AG04450 (cell line): ENCODE results near the gene SLC12A2. TPM values are rescaled to one million over a fixed set of nuclear protein-coding genes. Genes with fewer than 3 reads are reported as not detected.
A peak's percentile ranks its signal among the peaks of the same experiment; 100 is the strongest.

Experiments
- CTCF ChIA-PET: fragments of 300-600, 350-600 bp; formaldehyde crosslinking; extraction: SDS; loops from one replicate; lab custom pipeline; 2022; ENCODE audit warnings: antibody characterized with exemption, inconsistent platforms; lab: Charles Lee
- POLR2A ChIA-PET: fragments of 350-600 bp; formaldehyde crosslinking; extraction: SDS; loops from one replicate; lab custom pipeline; 2021; ENCODE audit warnings: antibody characterized with exemption, inconsistent platforms; lab: Yijun Ruan, JAX
- DNase-seq: peaks from one replicate; pipeline ENCODE4 v3.0.0-alpha.2; 2011; ENCODE audit warnings: low read depth, low spot score
- H3K27ac ChIP-seq: one replicate; pipeline ENCODE4 v1.5.1; 2012; ENCODE audit warnings: low read depth, low read length, control low read depth
- H3K27me3 ChIP-seq: one replicate; pipeline ENCODE4 v1.6.0; 2012; ENCODE audit warnings: low read length; ENCODE audit not compliant: control insufficient read depth, insufficient read depth
- H3K4me3 ChIP-seq: 2 replicates; pipeline ENCODE4 v1.5.1; 2011; ENCODE audit warnings: mild to moderate bottlenecking, low read depth, low read length, control low read depth
- H3K9me3 ChIP-seq: 2 replicates; pipeline ENCODE4 v1.5.1; 2012; ENCODE audit warnings: low read length; ENCODE audit not compliant: control insufficient read depth, insufficient read depth
- CTCF ChIP-seq: IDR thresholded peaks from 2 replicates; pipeline ENCODE4 v1.5.1; 2011; ENCODE audit warnings: low read depth, low read length, control low read depth, inconsistent platforms
- polyA plus RNA-seq: library from polyadenylated mRNA; depleted of rRNA; stranded (reverse); fragments of >200 nt; gene quantifications from 2 replicates; pipeline ENCODE4 v1.2.3, GENCODE V29; 2011

SLC12A2 gene
- polyA plus RNA-seq, 1 experiment: 10.5 TPM

- POLR2A ChIA-PET: no interaction called here
Observed at GRCh38 chr5:128228008-128228407, 144.4 kb downstream of the SLC12A2 start.

DNA sequence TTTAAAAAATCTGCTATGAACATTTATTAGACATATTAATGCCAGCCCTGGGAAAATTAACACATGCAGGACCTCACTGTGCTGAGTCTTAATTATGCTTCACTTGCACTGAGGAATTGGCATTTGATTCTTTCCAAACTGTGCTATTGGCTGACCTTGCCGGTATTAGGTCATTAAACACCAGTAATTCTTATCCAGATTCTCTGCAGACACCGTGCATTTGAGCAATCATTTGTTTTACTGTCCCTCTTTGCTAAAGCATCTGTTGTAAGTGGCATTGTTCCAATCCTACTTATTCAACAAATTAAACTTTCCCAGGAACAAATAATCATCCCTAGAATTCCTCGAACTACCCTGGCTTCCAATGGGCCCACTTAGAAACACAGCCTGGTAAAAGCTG lies 145.0 kb downstream of the SLC12A2 start:
- ChIA-PET POLR2A (no interaction called here), CTCF (interaction anchor here (1.8 kb wide), 1 partner anchor 15 kb away, joined by 5 read pairs; no protein-coding TSS in a partner anchor)
- Histone ChIP-seq H3K27ac (no peak overlapping the region), H3K27me3 (no peaks in the 10 kb centered on the region), H3K9me3 (no peaks in the 10 kb centered on the region), H3K4me3 (no peak overlapping the region)
- DNase-seq: no peak
- TF ChIP-seq CTCF: no peak

More at GRCh38 chr5:128228008-128228407, 144.4 kb downstream of the SLC12A2 start:
- Histone ChIP-seq H3K9me3 (no peaks in the 10 kb centered on the region), H3K4me3 (no peak overlapping the region), H3K27me3 (no peaks in the 10 kb centered on the region), H3K27ac (no peak overlapping the region)
- no peak for TF ChIP-seq CTCF
- DNase-seq: peak; percentile 47
- CTCF ChIA-PET: interaction anchor here (1.3 to 1.8 kb wide), 2 partner anchors 15 to 271 kb away, joined by 5 to 6 read pairs; no protein-coding TSS in a partner anchor

DNA sequence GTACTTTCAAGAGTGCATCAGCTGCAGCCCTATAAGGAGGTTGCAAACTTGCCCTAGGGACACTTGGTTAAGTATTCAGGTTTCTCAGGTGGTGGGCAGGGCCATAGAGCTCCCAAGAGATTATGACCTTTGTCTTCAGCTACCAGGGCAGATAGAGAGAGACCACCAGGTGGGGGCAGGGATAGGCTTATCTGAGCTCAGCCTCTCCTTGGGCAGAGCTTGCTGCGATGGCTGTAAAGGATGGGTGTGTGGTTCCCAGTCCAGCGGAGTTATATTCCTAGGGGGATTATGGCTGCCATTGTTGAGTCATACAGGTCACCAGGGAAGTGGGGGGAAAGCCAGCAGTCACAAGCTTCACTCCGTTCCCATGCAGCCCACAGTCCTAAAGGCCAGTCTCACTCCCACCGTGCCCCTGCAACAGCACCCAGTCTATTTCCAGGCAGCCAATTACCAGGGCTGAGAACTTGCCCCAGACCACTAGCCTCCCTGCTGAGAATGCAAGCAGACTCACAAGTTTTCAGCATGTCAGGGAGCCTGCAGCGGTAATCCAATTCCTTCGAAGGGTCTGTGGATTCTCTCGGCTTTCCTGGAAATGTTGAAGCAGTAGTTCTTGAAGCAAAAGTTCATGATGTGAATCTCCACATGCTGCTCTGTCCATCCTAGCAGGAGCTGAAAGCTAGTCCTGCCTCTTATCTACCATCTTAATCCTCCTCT lies 151.5 kb downstream of the SLC12A2 start:
- ChIA-PET POLR2A (no interaction called here), CTCF (no interaction called here)
- no peak overlapping the region for H3K4me3 ChIP-seq
- no peaks in the 10 kb centered on the region for H3K27me3 ChIP-seq
- no peaks in the 10 kb centered on the region for H3K9me3 ChIP-seq
- TF ChIP-seq CTCF: no peak
- no peak for DNase-seq
- H3K27ac ChIP-seq: no peak overlapping the region

- POLR2A ChIA-PET: no interaction called here
Observed at GRCh38 chr5:128236334-128236733, 152.8 kb downstream of the SLC12A2 start.

More at GRCh38 chr5:128236334-128236733, 152.8 kb downstream of the SLC12A2 start:
- DNase-seq: no peak
- H3K4me3 ChIP-seq: no peak overlapping the region
- no peaks in the 10 kb centered on the region for H3K27me3 ChIP-seq
- H3K9me3 ChIP-seq: no peaks in the 10 kb centered on the region
- TF ChIP-seq CTCF: no peak
- CTCF ChIA-PET: no interaction called here
- H3K27ac ChIP-seq: no peak overlapping the region
